Heart left ventricle (tissue), 16 donors: Measurements from ENCODE around the gene TMEM62. TPM values are rescaled to one million over a fixed set of nuclear protein-coding genes. Genes with fewer than 3 reads are reported as not detected.

Experiments used
- ATAC-seq, 4 donors: fragments of 200-7000 bp; cut with Tn5 transposase; one replicate each; pipeline ENCODE4 v1.9.1; 2020 to 2022; ENCODE audit warnings: moderate library complexity in 4 of 4, mild to moderate bottlenecking in 3 of 4, moderate number of reproducible peaks in 1 of 4
- DNase-seq, 5 donors: peaks; one replicate each; pipeline ENCODE4 v3.0.0-alpha.2; 2020
- H3K27ac ChIP-seq, 12 donors: fragments of 200-600 bp; sonication (generic) in 4 of 12; one replicate each; pipeline versions ENCODE4 v1.5.0 to v1.8.0; 2016 to 2022; ENCODE audit warnings: mild to moderate bottlenecking in 2 of 12
- H3K27me3 ChIP-seq, 9 donors: fragments of 200-600 bp; sonication (generic) in 2 of 9; one replicate each; pipeline versions ENCODE4 v1.5.1 to v1.8.0; 2016 to 2022; ENCODE audit warnings: mild to moderate bottlenecking in 3 of 9
- H3K36me3 ChIP-seq, 9 donors: fragments of 200-600 bp; sonication (generic) in 2 of 9; one replicate each; pipeline versions ENCODE4 v1.5.0 to v1.8.0; 2018 to 2022; ENCODE audit warnings: mild to moderate bottlenecking in 2 of 9
- H3K4me1 ChIP-seq, 12 donors: fragments of 200-600 bp; sonication (generic) in 4 of 12; one replicate each; pipeline versions ENCODE4 v1.5.0 to v1.8.0; 2016 to 2022; ENCODE audit warnings: mild to moderate bottlenecking in 3 of 12
- H3K4me3 ChIP-seq, 12 donors: fragments of 200-600 bp; sonication (generic) in 4 of 12; one replicate each; pipeline versions ENCODE4 v1.5.0 to v1.8.0; 2017 to 2022; ENCODE audit warnings: mild to moderate bottlenecking in 9 of 12, moderate library complexity in 4 of 12
- H3K9me3 ChIP-seq, 12 donors: fragments of 200-600 bp; sonication (generic) in 4 of 12; one replicate each; pipeline versions ENCODE4 v1.5.0 to v1.8.0; 2016 to 2022; ENCODE audit warnings: mild to moderate bottlenecking in 1 of 12
- POLR2A ChIP-seq, 2 donors: fragments of 450-650 bp; IDR thresholded peaks; one replicate each; pipeline ENCODE4 v1.6.1; 2017; ENCODE audit warnings: antibody characterized with exemption in 2 of 2, mild to moderate bottlenecking in 2 of 2, moderate library complexity in 2 of 2
- WGBS, 4 donors: extraction: QIAGEN DNeasy Blood & Tissue Kit in 2 of 4; methylation state at CpG; one replicate each; pipeline versions ENCODE4 v1.1.5 to v1.1.7; 2013 to 2018; 5-methylcytosine and 5-hydroxymethylcytosine counted together
- intact Hi-C, 10 donors: fragments of 100-400 bp; cut with DNase I; formaldehyde crosslinking; loops; one replicate each; pipeline versions ENCODE4 v1.11.1 to v1.14.2; 2022
- polyA plus RNA-seq, 2 donors: library from polyadenylated mRNA; stranded (reverse); fragments of 200-250 nt; gene quantifications; one replicate each; pipeline ENCODE4 v1.2.3, GENCODE V29; 2013
- total RNA-seq, 9 donors: library from RNA; depleted of rRNA in 2 of 9; stranded (reverse); fragments of >200 nt in 2 of 9; fragmentation: NEBNext Ultra II Directional in 3 of 9; extraction: Animal tissue kit (Norgen Biotek cat#: 25700) in 3 of 9; gene quantifications; one replicate each; pipeline versions ENCODE4 v1.1.0 to v1.2.4, GENCODE V29; 2016 to 2023
- TF ChIP-seq, protein P1 (sequence below), 12 donors: fragments of 200-600 bp; sonication (generic) in 4 of 12; IDR thresholded peaks; one replicate each; pipeline versions ENCODE4 v1.5.0 to v1.8.0; 2018 to 2022; ENCODE audit warnings: antibody characterized with exemption in 12 of 12, mild to moderate bottlenecking in 5 of 12
- donor health status: ischemic (EF 13 %, LVEDD 7.1; RV severe dilation, severe dysfunction).
- donor health status: healthy with polysubstance abuse.
- donor health status: DM: no; HTN: yes; CAD: no.
- donor health status: DM: no; HTN: no; CAD: no.
- donor health status: ischemic (EF 25% LVEDD 6.9; RV normal size, moderate dysfunction).
- donor health status: ischemic (EF 25% LVEDD 5.7; RV mildly dilated, moderate dysfunction).
- donor health status: healthy.
- donor health status: DM: yes; HTN: yes; CAD: no.
- donor health status: ischemic (EF 35%, LVEDD 5.7; RV mildly dilated, moderate dysfunction).
- donor health status: nonischemic (EF 11% LVEDD 7.7; RV severe dilation, severe dysfunction).
- donor health status: DM: yes; HTN: yes; CAD: no.
- donor health status: PGD.
- donor health status: ischemic (EF 29% LVEDD 5.4; RV normal size, mild dysfunction).
- donor health status: nonischemic (EF 23%, LVEDD 6.1; RV moderate dilation, normal function).

The TMEM62 gene
- total and polyA plus RNA-seq, 11 donors = 8.2 to 18.5 (median 12.8) TPM

DNA sequence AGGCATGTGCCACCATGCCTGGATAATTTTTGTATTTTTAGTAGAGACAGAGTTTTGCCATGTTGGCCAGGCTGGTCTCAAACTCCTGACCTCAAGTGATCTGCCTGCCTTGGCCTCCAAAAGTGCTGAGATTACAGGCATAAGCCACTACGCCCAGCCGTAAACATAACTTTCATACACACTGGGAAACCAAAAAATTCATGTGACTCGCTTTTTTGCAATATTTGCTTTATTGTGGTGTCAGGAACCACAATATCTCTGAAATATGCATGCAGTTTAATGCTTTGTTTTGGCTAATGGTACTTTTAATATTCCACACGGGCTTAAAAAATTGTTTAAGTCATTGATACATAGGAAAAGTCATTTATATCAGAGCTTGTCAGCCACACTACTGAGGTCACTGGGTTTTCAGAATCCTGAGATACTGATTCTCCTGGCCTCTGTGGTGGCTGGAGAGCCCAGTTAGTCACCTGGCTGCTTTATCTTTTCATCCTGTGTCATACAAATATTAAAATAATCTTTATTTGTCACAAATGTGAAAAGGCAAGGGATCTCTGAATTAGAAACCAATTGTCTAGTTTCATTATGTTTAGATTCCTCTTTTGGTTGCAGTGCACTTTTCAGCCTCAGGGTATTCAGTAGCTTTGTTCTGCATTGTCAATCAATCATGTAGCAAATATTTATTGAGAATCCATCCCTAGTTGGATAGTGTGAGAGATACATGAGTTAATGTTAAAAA, 10.0 kb downstream of the TMEM62 start:
- Histone ChIP-seq H3K9me3 (peaks cover 0 to 3% (median 0%) of the 10 kb centered on the region in 12 donors), H3K4me1 (peaks cover 0 to 20% (median 0%) of the 10 kb centered on the region in 12 donors), H3K27me3 (no peaks in the 10 kb centered on the region), H3K4me3 (no peak overlapping the region), H3K27ac (peak overlapping the region in 1 of 12 donors; percentile 32), H3K36me3 (peaks cover 0 to 67% (median 61%) of the 10 kb centered on the region in 9 donors)
- intact Hi-C loops = loop anchor here in 1 of 10 donors (5.0 kb wide), 1 partner anchor 49 kb away; no protein-coding TSS in a partner anchor
- 96 to 98% (median 96%) methylated on average over 4 of the region's 4 CpGs for WGBS, 4 donors
- no peak for DNase-seq
- ATAC-seq = no peak
- TF ChIP-seq POLR2A (IDR thresholded peaks at IDR 0.05) = no peak
- TF ChIP-seq, protein P1, sequence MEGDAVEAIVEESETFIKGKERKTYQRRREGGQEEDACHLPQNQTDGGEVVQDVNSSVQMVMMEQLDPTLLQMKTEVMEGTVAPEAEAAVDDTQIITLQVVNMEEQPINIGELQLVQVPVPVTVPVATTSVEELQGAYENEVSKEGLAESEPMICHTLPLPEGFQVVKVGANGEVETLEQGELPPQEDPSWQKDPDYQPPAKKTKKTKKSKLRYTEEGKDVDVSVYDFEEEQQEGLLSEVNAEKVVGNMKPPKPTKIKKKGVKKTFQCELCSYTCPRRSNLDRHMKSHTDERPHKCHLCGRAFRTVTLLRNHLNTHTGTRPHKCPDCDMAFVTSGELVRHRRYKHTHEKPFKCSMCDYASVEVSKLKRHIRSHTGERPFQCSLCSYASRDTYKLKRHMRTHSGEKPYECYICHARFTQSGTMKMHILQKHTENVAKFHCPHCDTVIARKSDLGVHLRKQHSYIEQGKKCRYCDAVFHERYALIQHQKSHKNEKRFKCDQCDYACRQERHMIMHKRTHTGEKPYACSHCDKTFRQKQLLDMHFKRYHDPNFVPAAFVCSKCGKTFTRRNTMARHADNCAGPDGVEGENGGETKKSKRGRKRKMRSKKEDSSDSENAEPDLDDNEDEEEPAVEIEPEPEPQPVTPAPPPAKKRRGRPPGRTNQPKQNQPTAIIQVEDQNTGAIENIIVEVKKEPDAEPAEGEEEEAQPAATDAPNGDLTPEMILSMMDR (IDR thresholded peaks at IDR 0.05) = no peak

- Histone ChIP-seq H3K9me3 (peaks cover 0 to 3% (median 0%) of the 10 kb centered on the region in 12 donors), H3K27me3 (no peaks in the 10 kb centered on the region), H3K36me3 (peaks cover 0 to 67% (median 61%) of the 10 kb centered on the region in 9 donors), H3K27ac (no peak overlapping the region), H3K4me1 (peaks cover 0 to 20% (median 0%) of the 10 kb centered on the region in 12 donors), H3K4me3 (no peak overlapping the region)
- DNase-seq (no peak), ATAC-seq (no peak)
- TF ChIP-seq, protein P1 (IDR thresholded peaks at IDR 0.05) = no peak
- no peak for TF ChIP-seq POLR2A (IDR thresholded peaks at IDR 0.05)
- intact Hi-C loops = loop anchor here in 1 of 10 donors (5.0 kb wide), 1 partner anchor 48 kb away; no protein-coding TSS in a partner anchor
Measured at GRCh38 chr15:43144512-43144911, 11.1 kb downstream of the TMEM62 start.

DNA sequence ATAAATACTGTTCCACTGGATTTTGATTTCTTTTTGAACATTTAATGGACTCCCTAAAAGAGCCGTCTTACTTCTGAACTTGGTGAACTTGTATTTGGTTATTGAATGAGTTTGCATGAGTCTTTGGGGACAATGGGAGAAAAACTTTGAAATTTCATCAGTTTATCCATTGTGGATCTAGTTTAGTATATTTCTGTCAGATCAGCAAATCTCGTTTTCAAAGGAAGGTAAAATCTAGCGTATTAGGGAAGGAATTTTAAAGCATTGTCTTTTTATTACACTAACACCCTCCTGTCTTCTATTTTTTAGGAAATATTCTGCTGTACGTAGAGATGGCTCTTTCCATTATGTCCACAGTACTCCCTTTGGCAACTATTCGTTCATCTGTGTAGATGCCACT, 12.8 kb downstream of the TMEM62 start:
- intact Hi-C loops = no loop called here
- DNase-seq = no peak
- Histone ChIP-seq H3K27ac (no peak overlapping the region), H3K27me3 (no peaks in the 10 kb centered on the region), H3K9me3 (peaks cover 0 to under 1% (median 0%) of the 10 kb centered on the region in 12 donors), H3K36me3 (peaks cover 0 to 68% (median 61%) of the 10 kb centered on the region in 9 donors), H3K4me1 (peaks cover 0 to 20% (median 0%) of the 10 kb centered on the region in 12 donors), H3K4me3 (no peak overlapping the region)
- TF ChIP-seq, protein P1 (IDR thresholded peaks at IDR 0.05) = no peak
- no peak for TF ChIP-seq POLR2A (IDR thresholded peaks at IDR 0.05)
- 92 to 93% (median 93%) methylated on average over 5 of the region's 5 CpGs for WGBS, 4 donors
- no peak for ATAC-seq

DNA sequence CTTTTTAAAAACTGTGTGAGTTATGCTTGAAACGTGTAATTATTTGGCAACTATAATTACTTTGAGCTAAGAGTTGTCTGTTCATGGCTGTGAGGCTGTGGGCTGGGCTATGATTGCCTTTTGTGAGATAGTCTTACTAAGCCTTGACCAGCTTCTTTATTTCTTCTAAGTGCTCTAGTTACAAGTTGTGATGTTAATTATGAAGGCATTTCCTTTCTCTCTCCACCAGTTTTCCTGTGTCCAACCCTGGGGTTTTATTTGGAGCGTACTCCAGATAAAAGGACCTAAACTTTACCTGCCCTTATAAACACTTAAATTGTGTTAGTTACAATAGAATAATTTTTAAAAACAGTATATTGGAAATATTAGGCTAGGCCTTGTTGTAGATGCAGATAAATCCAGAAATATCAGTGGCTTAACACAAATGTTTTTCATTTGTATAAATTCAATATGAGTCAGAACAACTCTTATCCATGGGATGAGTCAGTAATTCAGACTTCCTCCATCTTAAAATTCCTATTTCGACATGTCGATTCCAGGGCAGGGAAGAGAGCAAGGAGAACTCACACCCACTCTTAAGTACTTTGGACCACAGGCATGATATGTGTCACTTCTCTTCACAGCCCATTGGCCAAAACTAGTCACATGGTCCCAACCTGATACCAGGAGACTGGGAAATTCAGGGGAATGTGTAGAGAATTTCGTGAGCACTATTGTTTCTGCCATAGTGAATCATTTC, 17.0 kb downstream of the TMEM62 start:
- no peak for ATAC-seq

More for the DNA sequence above, 17.0 kb downstream of the TMEM62 start:
- H3K27ac ChIP-seq = no peak overlapping the region
- 85 to 91% (median 90%) methylated on average over 5 of the region's 5 CpGs for WGBS, 4 donors
- no peaks in the 10 kb centered on the region for H3K27me3 ChIP-seq
- peaks cover 0 to 99% (median 95%) of the 10 kb centered on the region in 9 donors for H3K36me3 ChIP-seq
- no peaks in the 10 kb centered on the region for H3K9me3 ChIP-seq
- DNase-seq = no peak
- H3K4me1 ChIP-seq = peaks cover 0 to 4% (median 0%) of the 10 kb centered on the region in 12 donors
- H3K4me3 ChIP-seq = no peak overlapping the region
- TF ChIP-seq, protein P1 (IDR thresholded peaks at IDR 0.05) = no peak
- TF ChIP-seq POLR2A (IDR thresholded peaks at IDR 0.05) = no peak
- intact Hi-C loops = no loop called here
